NCI-H82 treated with DMSO at 0.1 percent for 48 hours (cell line): ENCODE measurements around the gene PON1.

Source experiments
- DNase-seq: peaks from one replicate; lab custom pipeline; 2025; ENCODE audit not compliant: unreplicated experiment; lab: John Stamatoyannopoulos, UW

Gene PON1

GRCh38 chr7:95317966-95318365, 6.4 kb downstream of the PON1 start:
- no peak for DNase-seq

- DNase-seq: no peak
These were observed 6.8 kb downstream of the PON1 start for GRCh38 chr7:95317546-95317945.

GRCh38 chr7:95316588-95316987, 7.7 kb downstream of the PON1 start:
- DNase-seq: no peak

- DNase-seq: no peak
These were observed 11.8 kb downstream of the PON1 start for GRCh38 chr7:95312561-95312960.

GRCh38 chr7:95311389-95311788, 12.9 kb downstream of the PON1 start:
- no peak for DNase-seq

- no peak for DNase-seq
These were observed 14.4 kb downstream of the PON1 start for GRCh38 chr7:95309951-95310350.

- DNase-seq: no peak
These were observed 19.3 kb downstream of the PON1 start for GRCh38 chr7:95304990-95305389.

GRCh38 chr7:95303013-95303905, 21.1 kb downstream of the PON1 start:
- no peak for DNase-seq

- no peak for DNase-seq
These were observed 26.2 kb downstream of the PON1 start for GRCh38 chr7:95298091-95298490.

GRCh38 chr7:95297041-95297440, 27.3 kb downstream of the PON1 start:
- no peak for DNase-seq

- DNase-seq: no peak
These were observed 27.9 kb downstream of the PON1 start for GRCh38 chr7:95296456-95296855.

- DNase-seq: no peak
These were observed 28.9 kb downstream of the PON1 start for GRCh38 chr7:95295397-95295796.

- no peak for DNase-seq
These were observed 34.0 kb downstream of the PON1 start for GRCh38 chr7:95290166-95290830.

GRCh38 chr7:95286096-95286495, 38.2 kb downstream of the PON1 start:
- no peak for DNase-seq

GRCh38 chr7:95279417-95279816, 44.9 kb downstream of the PON1 start:
- no peak for DNase-seq

- DNase-seq: no peak
These were observed 48.2 kb downstream of the PON1 start for GRCh38 chr7:95276114-95276513.

GRCh38 chr7:95269640-95270039, 54.7 kb downstream of the PON1 start:
- no peak for DNase-seq

- no peak for DNase-seq
These were observed 56.6 kb downstream of the PON1 start for GRCh38 chr7:95267754-95268153.

GRCh38 chr7:95265634-95266033, 58.7 kb downstream of the PON1 start:
- DNase-seq: no peak

- DNase-seq: no peak
These were observed 59.9 kb downstream of the PON1 start for GRCh38 chr7:95264363-95264891.

- no peak for DNase-seq
These were observed 60.5 kb downstream of the PON1 start for GRCh38 chr7:95263785-95264362.

- DNase-seq: no peak
These were observed 61.5 kb downstream of the PON1 start for GRCh38 chr7:95262875-95263274.
